LNCAP (cell line): ENCODE data around the gene C16orf96.

Source experiments
- TF ChIP-seq, protein P1 (sequence below): fragments of 450-650 bp; IDR thresholded peaks from 2 replicates; pipeline ENCODE4 v1.5.1; 2017; ENCODE audit warnings: mild to moderate bottlenecking

Gene C16orf96

DNA sequence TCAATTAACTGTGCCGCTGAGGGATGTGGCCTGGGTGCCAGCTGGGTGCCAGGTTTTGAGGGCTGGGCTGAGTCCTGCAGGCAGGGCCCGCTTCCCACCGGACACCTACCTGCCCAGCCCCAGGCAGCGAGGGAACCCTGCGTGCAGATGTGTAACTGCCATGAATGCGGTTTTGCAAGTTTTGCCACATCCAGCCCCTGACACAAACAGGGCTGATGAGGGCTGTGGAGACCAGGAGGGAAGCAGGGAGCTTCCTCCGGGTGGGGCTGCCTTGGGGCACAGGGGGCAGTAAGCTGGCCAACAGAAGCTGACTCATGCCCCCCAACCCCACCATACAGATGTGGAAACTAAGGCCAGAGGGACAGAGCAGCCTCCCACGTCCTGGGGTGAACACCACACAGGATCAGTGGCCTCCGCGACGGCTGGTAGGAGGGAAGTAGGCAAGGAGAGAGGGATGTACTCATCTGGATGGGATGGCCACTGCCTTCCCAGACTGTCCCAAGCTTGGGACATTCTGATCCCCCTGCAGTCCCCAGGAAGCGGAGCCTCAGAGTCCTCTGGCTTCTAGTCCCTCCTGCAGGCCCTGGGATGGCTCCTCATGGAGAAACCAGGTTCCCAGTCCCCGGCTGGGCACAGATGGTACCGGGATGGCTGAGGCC is 57.0 kb downstream of the C16orf96 start:
- TF ChIP-seq, protein P1, sequence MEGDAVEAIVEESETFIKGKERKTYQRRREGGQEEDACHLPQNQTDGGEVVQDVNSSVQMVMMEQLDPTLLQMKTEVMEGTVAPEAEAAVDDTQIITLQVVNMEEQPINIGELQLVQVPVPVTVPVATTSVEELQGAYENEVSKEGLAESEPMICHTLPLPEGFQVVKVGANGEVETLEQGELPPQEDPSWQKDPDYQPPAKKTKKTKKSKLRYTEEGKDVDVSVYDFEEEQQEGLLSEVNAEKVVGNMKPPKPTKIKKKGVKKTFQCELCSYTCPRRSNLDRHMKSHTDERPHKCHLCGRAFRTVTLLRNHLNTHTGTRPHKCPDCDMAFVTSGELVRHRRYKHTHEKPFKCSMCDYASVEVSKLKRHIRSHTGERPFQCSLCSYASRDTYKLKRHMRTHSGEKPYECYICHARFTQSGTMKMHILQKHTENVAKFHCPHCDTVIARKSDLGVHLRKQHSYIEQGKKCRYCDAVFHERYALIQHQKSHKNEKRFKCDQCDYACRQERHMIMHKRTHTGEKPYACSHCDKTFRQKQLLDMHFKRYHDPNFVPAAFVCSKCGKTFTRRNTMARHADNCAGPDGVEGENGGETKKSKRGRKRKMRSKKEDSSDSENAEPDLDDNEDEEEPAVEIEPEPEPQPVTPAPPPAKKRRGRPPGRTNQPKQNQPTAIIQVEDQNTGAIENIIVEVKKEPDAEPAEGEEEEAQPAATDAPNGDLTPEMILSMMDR: no peak

DNA sequence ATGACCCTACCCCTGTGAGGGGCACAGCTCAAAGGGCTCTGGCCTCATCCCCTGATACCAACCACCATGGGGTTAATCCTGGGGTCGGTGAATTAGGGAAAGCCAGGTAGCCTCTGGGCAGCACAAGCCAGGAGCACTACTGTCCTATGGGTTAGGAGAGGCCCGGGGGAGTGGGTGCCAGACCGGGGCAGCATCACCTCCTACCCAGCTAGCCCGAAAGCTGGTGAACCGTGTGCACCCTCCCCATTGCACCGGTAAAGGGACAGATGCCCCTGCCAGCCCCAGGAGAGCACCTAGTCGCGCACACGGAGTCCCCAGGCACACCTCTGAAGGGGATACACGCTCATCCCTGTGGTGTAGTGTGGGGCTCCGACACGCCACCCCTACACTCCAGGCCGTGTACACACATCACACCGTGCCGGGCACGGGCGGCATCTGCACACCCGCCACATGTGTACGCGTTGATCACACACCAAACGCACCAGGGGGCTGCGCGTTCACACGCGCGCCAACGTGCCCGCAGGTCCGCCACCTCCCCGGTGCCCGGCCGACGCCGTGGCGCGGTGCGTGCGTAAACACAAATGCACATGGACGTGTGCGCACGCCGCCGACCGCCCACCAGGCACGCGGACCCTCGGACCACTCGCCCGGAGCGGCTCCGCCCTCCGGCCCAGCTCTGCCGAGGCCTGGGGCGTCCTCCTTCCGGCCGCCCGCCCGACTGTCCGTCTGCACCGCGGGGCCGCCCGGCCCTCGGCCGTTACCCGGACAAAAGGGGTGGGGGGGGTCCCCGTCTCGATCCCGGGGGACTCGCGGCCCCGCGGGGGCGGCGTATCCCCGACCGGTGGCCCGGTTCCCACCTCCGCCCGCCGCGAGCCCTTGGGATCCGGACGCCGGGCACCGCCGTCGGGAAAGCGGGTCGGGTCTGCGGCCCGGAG is 57.8 kb downstream of the C16orf96 start:
- TF ChIP-seq, protein P1: no peak

DNA sequence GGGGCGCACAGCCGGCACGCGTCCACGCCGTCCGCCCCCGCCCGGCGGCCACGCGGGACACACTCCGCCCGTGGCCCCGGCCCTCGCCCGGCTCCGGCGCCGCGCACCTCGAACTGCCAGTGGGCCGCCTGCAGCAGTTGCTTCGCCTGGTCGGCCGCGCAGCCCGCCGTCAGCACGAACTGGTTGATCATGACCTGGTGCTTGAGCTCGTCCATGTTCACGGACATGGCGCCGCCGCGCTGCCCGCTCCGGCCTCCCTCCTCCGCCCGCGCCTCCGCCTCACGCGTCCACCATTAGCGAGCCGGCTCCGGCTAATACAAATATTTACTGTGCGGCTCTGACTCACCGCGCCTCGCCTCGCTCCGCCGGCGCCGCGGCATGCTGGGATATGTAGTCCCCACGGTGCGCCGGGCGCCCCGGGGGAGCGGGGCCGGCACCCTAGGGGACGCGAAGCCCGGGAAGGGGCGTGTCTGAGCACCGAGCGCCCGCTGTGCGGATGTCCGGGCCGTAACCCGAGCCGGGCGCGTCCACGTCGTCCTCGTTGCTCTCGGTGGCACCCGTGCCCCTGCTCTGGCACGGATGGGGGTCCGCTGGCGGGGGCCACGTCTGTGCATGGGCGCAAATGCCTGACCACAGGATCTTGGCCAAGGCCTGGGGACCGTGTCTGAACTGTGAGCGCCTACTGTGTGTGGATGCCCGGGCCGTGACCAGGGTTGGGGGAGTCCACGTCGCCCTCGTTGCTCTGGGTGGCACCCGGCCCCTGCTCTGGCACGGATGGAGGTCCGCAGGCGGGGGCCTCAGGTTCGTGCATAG is 58.6 kb downstream of the C16orf96 start, which contains the start of gene UBALD1:
UBALD1 (minus strand) TSS at position 318 of the 813 bp plus-strand sequence; CDS start at position 227, 91 bp downstream.
- TF ChIP-seq, protein P1: no peak

DNA sequence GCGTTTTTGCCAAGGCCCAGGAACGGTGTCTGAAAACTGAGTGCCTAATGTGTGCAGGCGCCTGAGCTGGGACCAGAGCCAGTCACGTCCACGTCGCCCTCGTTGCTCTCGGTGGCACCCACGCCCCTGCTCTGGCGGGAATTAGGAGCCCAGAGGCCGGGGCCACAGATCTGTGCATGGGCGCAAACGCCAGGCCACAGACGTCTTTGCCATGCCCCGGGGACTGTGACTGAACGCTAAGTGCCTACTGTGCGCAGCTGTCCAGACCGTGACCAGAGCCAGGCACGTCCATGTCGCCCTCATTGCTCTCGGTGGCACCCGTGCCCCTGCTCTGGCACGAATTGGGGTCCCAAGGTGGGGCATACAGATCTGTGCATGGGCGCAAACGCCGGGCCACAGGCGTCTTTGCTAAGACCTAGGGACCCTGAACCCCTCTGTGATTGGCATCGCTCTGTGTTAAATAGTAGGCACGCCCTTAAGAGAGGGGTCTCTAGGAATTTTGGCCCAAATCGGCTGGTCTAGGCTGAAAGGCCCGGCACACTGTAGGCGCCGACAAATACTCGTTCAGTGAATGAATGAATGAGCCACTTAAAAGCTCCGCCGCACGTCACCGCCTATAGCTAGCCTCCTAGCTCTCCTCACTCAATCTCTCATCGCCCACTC is 59.4 kb downstream of the C16orf96 start:
- TF ChIP-seq, protein P1: no peak

DNA sequence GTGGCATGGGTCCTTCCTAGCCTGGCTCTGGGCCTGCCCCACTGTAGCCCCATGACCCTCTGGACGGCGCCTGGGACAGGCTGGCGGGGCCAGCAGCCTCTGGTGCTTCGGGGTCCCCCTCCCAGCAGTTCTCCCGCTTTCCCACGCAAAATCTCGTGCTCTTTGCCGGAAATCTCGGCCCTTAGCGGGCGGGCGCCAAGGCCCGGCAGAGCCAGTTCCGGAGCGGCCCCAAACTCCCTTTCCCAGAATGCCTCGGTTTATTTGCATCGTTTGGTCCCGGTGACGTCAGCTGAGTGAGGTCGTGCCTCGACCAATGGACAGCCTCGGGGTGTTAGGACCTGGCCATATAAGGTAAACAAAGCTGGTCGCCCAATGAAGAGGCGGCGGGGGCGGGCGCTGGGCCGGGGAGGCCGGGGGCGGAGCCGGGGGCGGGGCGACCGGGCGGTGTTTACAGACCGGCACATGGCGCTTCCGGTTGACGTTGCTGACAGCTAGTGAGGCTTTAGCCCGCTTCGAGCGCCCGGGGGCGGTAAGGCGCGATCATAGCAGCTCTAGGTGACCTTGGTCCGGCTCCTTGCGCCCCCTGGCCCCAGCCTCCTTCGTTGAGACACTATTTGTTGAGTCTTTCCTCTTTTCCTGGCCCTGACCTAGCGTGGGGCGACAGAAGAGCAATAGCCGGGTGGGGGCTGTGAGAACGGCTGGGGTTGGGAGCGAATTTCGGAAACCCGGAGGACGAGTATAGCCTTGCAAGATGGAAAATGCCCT is 60.1 kb downstream of the C16orf96 start:
- TF ChIP-seq, protein P1: peak; percentile 44; the same call in 1 of the 2 replicates

DNA sequence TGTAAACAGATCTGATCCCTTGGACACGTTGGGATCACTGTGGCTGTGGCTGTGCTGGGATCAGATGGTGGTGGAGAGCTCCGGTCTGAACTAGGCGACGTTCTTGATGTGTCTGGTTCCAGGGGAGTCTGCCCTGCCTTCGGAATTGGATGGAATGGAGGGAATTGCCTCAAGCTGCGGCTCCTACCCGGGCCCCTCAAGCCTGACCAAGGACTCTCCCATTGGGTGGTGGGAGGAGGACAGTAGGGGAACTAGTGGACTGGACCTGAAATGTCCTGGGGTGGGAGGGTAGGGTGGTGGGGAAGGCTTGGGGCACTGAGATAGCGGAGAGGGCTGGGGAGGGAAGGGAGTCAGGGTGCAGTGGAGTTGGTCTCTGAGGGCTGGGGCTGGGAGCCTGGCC is 61.7 kb downstream of the C16orf96 start:
- TF ChIP-seq, protein P1: no peak
